GM20000 (cell line): ENCODE results near the gene CRYBG3.

ENCODE experiments used
- DNase-seq: peaks from one replicate; pipeline ENCODE4 v3.0.0; 2012; ENCODE audit warnings: low spot score
- TF ChIP-seq, protein P1 (sequence below): IDR thresholded peaks from 2 replicates; pipeline ENCODE4 v1.5.1; 2012; ENCODE audit warnings: mild to moderate bottlenecking, control low read depth; ENCODE audit errors: extremely low read depth, missing control alignments

Gene CRYBG3

DNA sequence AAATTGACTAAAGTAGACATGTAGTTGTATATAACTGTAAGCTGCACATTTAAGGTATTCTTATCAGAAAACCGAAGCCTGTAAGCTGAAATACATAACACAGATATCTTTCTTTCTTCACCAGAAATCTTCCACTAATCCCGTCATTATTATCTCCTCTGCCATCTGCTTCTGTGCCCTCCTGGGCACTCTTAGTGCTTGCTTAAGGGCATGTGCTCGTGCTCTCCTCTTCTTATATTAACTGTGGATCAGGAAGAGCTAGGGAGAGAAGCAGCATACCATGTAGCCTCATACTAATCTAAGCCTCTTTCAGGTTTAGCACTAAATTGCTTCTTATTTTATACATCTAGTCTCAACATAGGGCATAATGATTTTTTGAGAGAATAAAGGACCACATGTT lies 89.6 kb downstream of the CRYBG3 start:
- TF ChIP-seq, protein P1, sequence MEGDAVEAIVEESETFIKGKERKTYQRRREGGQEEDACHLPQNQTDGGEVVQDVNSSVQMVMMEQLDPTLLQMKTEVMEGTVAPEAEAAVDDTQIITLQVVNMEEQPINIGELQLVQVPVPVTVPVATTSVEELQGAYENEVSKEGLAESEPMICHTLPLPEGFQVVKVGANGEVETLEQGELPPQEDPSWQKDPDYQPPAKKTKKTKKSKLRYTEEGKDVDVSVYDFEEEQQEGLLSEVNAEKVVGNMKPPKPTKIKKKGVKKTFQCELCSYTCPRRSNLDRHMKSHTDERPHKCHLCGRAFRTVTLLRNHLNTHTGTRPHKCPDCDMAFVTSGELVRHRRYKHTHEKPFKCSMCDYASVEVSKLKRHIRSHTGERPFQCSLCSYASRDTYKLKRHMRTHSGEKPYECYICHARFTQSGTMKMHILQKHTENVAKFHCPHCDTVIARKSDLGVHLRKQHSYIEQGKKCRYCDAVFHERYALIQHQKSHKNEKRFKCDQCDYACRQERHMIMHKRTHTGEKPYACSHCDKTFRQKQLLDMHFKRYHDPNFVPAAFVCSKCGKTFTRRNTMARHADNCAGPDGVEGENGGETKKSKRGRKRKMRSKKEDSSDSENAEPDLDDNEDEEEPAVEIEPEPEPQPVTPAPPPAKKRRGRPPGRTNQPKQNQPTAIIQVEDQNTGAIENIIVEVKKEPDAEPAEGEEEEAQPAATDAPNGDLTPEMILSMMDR: no peak
- DNase-seq: no peak

DNA sequence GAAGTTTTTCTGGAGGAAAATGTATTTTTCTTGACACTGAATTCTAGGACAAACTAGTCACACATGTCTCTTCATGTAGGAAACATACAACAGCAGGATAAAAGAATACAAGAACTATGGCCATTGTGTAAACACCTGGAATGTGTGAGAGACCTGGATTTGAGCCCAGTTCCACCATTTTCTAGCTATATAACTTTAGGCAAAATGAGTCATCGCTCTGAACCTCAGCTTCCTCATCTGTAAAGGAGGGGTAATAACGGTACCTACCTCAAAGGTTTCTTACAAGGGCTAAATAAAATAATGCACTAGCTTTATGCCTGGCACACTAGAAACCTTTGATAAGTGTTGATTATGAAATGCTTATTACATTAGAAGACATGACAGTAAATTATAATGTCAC lies 92.6 kb downstream of the CRYBG3 start:
- TF ChIP-seq, protein P1: no peak
- no peak for DNase-seq

DNA sequence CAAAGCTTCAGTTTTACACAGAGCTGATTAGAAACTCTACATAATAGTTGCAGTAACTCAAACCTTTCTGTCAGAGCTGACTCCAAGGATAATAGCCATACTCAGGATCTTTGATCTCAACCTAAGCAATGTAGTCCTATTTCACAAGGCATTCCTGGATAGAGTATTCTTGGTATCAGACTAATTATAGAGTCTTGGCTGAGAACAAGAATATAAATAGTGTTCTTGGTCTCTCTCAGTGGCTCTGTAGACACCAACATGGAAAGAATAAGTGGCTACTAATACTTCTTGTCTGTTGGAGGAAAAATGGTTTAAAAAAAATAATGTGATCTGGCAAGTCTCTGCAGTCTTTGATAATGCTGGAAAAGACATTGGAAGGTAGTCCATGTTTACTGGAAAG lies 94.8 kb downstream of the CRYBG3 start:
- DNase-seq: no peak
- TF ChIP-seq, protein P1: no peak

DNA sequence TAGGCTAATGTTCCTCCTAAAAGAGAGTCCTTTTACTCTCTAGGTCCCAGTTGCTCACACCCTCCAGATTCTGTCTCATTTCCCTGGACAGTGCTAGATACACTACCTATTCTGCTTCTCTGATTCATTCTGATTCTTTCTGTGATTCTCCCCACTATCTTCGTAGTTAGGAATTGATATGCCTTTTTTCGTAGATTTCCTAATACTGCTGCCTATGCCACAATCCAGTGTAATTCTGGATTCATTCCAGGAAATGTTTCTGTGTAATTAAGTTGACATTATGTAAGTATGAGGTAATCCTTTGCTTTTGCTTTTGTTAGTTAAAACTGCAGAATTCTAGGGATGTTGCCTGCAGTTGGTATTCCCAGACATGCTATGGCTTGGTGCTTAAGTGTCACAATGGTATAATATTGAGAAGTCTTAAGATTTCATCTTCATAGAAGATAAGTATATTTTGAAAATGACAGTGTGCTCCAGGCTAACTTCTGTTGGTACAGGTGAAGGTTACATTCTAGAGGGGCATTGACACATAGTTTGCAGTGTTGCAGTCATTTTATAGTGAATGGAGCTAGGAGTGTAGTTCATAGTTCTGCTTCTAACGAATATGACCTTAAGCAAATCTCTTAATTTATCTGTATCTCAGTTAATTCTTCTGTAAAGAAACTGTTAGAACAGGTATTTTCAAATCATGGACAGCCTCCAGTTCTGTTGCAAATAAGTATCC lies 96.2 kb downstream of the CRYBG3 start:
- TF ChIP-seq, protein P1: no peak
- DNase-seq: no peak

DNA sequence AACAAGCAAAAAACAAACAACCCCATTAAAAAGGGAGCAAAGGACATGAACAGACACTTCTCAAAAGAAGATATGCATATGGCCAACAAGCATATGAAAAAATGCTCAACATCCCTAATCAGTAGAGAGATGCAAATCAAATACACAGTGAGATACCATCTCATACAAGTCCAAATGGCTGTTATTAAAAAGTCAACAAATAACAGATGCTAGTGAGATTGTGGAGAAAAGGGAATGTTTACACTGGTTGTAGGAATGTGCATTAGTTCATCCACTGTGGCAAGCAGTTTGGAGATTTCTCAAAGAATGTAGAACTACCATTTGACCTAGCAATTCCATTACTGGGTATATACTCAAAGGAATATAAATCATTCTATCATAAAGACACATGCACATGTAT lies 105.9 kb downstream of the CRYBG3 start:
- TF ChIP-seq, protein P1: no peak
- no peak for DNase-seq

DNA sequence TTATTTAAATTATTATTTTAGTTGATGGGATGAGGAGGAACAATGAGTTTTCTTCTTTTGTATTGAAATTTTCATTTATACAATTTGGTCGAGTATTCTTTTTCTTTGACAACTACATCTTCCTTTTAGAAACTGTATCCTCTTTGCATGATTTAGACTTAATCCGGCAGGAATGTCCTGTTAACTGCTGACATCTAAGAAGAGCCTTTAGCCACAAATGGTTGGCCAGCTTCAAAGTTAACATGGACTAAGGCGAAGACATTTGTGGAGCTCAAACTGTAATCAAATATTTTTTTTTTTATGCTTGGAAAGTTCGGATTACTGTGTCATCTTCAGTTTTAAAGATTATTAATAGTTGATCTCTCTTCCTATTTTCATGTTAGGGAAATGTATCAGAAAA lies 107.2 kb downstream of the CRYBG3 start:
- no peak for DNase-seq

DNA sequence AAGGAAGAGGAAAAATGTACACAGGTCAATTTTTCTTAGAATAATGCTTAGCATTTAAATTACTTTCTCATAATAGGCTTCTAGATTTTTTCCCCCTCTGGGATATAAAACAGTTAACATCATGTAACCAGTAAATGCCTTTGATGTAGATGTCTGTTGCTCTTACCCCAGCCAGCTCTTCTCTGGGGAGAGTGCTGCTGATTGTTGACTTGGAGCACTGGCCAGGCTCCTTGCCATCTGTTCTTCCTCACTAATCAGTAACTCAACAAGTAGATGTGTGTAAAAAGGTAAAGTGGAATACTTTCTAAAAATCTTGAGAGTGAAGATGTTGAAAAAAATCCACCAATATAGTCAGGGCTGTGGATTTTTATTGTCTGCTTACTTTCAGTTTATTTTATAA lies 108.2 kb downstream of the CRYBG3 start:
- DNase-seq: no peak
- TF ChIP-seq, protein P1: no peak

More for the DNA sequence above, 107.2 kb downstream of the CRYBG3 start:
- TF ChIP-seq, protein P1: no peak
